Endothelial cell of umbilical vein (primary cell): ENCODE results near the gene PPIB. TPM values are rescaled to one million over a fixed set of nuclear protein-coding genes. Genes with fewer than 3 reads are reported as not detected.

Source experiments
- BruUV-seq: library from RNA; stranded (reverse); fragments of 400-500 nt; replicated peaks from 2 replicates; lab custom pipeline; 2021; lab: Mats Ljungman, UMichigan
- CTCF ChIA-PET: fragments of 300-600, 350-600 bp; sonication (Branson Sonifier 250); formaldehyde crosslinking; loops from one replicate; lab custom pipeline; 2021; ENCODE audit warnings: antibody characterized with exemption, inconsistent platforms; lab: Charles Lee
- POLR2A ChIA-PET: fragments of 300-600, 350-600 bp; sonication (Branson Sonifier 250); formaldehyde crosslinking; loops from one replicate; lab custom pipeline; 2021; ENCODE audit warnings: antibody characterized with exemption, inconsistent platforms; lab: Charles Lee
- DNase-seq: peaks from one replicate; pipeline ENCODE4 v3.0.0-alpha.2; 2011; ENCODE audit warnings: low read depth, low spot score
- FAIRE-seq: peaks from 2 replicates; lab custom pipeline; 2011; peaks lifted over from hg19 to GRCh38; lab: Jason Lieb, UNC
- H2AFZ ChIP-seq: 2 replicates; pipeline ENCODE4 v1.6.0; 2012; ENCODE audit warnings: low read depth, low read length, control low read depth, inconsistent platforms
- H3K27ac ChIP-seq: 2 replicates; pipeline ENCODE4 v1.5.1; 2011; ENCODE audit warnings: low read depth, mild to moderate bottlenecking, control low read depth, low read length, moderate library complexity; ENCODE audit not compliant: insufficient read depth
- H3K27me3 ChIP-seq, 2 experiments: 2 replicates each; pipeline versions ENCODE4 v1.6.0 to v1.6.1; 2011; ENCODE audit warnings: low read length in 2 of 2, mixed read lengths in 1 of 2; ENCODE audit not compliant: control insufficient read depth in 2 of 2, insufficient read depth in 2 of 2
- H3K36me3 ChIP-seq, 2 experiments: 2 replicates in 1 of 2; 3 replicates in 1 of 2; pipeline ENCODE4 v1.5.1; 2011; ENCODE audit warnings: low read length in 2 of 2, mild to moderate bottlenecking in 1 of 2, moderate library complexity in 1 of 2; ENCODE audit not compliant: control insufficient read depth in 2 of 2, insufficient read depth in 2 of 2; ENCODE audit errors: extremely low read depth in 1 of 2
- H3K4me1 ChIP-seq: 3 replicates; pipeline ENCODE4 v1.5.1; 2011; ENCODE audit warnings: mild to moderate bottlenecking, low read length; ENCODE audit not compliant: control insufficient read depth, insufficient read depth; ENCODE audit errors: extremely low read depth
- H3K4me2 ChIP-seq: 2 replicates; pipeline ENCODE4 v1.6.1; 2011; ENCODE audit warnings: low read length, control low read depth, mixed read lengths; ENCODE audit not compliant: insufficient read depth
- H3K4me3 ChIP-seq, 3 experiments: fragments of 200-600 bp in 1 of 3; sonication (generic), shearing (Covaris generic) in 1 of 3; replicated peaks in 1 of 3; 2 replicates each; pipeline ENCODE4 v1.5.1; 2011 to 2016; ENCODE audit warnings: control low read depth in 3 of 3, low read length in 3 of 3, mild to moderate bottlenecking in 2 of 3, inconsistent platforms in 1 of 3, low read depth in 1 of 3, moderate library complexity in 1 of 3; ENCODE audit not compliant: insufficient read depth in 1 of 3
- H3K79me2 ChIP-seq: 2 replicates; pipeline ENCODE4 v1.6.0; 2012; ENCODE audit warnings: low read length, inconsistent platforms; ENCODE audit not compliant: control insufficient read depth, insufficient read depth
- H3K9ac ChIP-seq: replicated peaks from 2 replicates; pipeline ENCODE3; 2011; ENCODE audit warnings: low read length, control low read depth; ENCODE audit not compliant: insufficient read depth; ENCODE audit errors: extremely low read depth
- H3K9me1 ChIP-seq: replicated peaks from 3 replicates; pipeline ENCODE4 v1.6.0; 2011; ENCODE audit warnings: mild to moderate bottlenecking, low read length; ENCODE audit not compliant: control insufficient read depth, insufficient read depth; ENCODE audit errors: extremely low read depth
- H3K9me3 ChIP-seq: replicated peaks from 2 replicates; pipeline ENCODE4 v1.5.1; 2012; ENCODE audit warnings: low read length, inconsistent platforms; ENCODE audit not compliant: control insufficient read depth, insufficient read depth
- H4K20me1 ChIP-seq: replicated peaks from 2 replicates; pipeline ENCODE3; 2011; ENCODE audit warnings: mild to moderate bottlenecking, low read length; ENCODE audit not compliant: control insufficient read depth, insufficient read depth; ENCODE audit errors: extremely low read depth
- CTCF ChIP-seq, 2 donors: IDR thresholded peaks; 1 replicate in 1 of 2; 2 replicates in 1 of 2; pipeline ENCODE4 v1.5.1; 2011; ENCODE audit warnings: low read length in 2 of 2, mild to moderate bottlenecking in 2 of 2, moderate library complexity in 2 of 2, control low read depth in 1 of 2, inconsistent platforms in 1 of 2, low read depth in 1 of 2; ENCODE audit not compliant: insufficient read depth in 1 of 2; ENCODE audit errors: extremely low read depth in 1 of 2
- EZH2 ChIP-seq: IDR thresholded peaks from 2 replicates; pipeline ENCODE4 v1.6.1; 2012; ENCODE audit warnings: borderline replicate concordance, low read depth, mild to moderate bottlenecking, moderate library complexity, low read length, inconsistent platforms; ENCODE audit not compliant: severe bottlenecking
- FOS ChIP-seq: IDR thresholded peaks from 2 replicates; pipeline ENCODE4 v1.6.1; 2011; ENCODE audit warnings: mild to moderate bottlenecking, low read length, moderate library complexity, borderline replicate concordance; ENCODE audit not compliant: insufficient read depth
- GATA2 ChIP-seq: IDR thresholded peaks from 2 replicates; pipeline ENCODE4 v1.7.0; 2011; ENCODE audit warnings: low read depth, mild to moderate bottlenecking, moderate library complexity, mixed read lengths, low read length; ENCODE audit not compliant: insufficient read length, insufficient read depth
- JUN ChIP-seq: IDR thresholded peaks from 2 replicates; pipeline ENCODE4 v1.6.1; 2011; ENCODE audit warnings: borderline replicate concordance, low read depth; ENCODE audit not compliant: insufficient read length, insufficient read depth
- MAX ChIP-seq: IDR thresholded peaks from 2 replicates; pipeline ENCODE4 v1.6.1; 2011; ENCODE audit not compliant: insufficient read depth, insufficient read length
- MYC ChIP-seq: IDR thresholded peaks from one replicate; pipeline ENCODE4 v1.6.1; 2011; ENCODE audit warnings: mild to moderate bottlenecking, low read depth, low read length
- POLR2A ChIP-seq: IDR thresholded peaks from 2 replicates; pipeline ENCODE4 v1.6.1; 2012; ENCODE audit warnings: low read depth, mild to moderate bottlenecking, control low read depth, low read length
- POLR2AphosphoS5 ChIP-seq: IDR thresholded peaks from 2 replicates; pipeline ENCODE4 v1.6.1; 2012; ENCODE audit warnings: low read depth, mild to moderate bottlenecking, control low read depth, low read length, moderate library complexity; ENCODE audit not compliant: insufficient read depth
- dilution Hi-C: fragments of 300-500 bp; cut with MboI; formaldehyde crosslinking; loops from one replicate; pipeline ENCODE4 v1.15.0; 2019; ENCODE audit warnings: low sequenced_read_pairs; ENCODE audit not compliant: extremely low pct_ligation_motif_present
- intact Hi-C: fragments of 100-400 bp; cut with micrococcal nuclease; formaldehyde crosslinking; loops from one replicate; pipeline ENCODE4 v1.10.0; 2022
- polyA plus RNA-seq, 4 experiments: library from polyadenylated mRNA; depleted of rRNA in 3 of 4; stranded (reverse) in 3 of 4; unstranded in 1 of 4; fragments of >200 nt; gene quantifications; 2 replicates each; pipeline versions ENCODE4 v1.2.1 to v1.2.3, GENCODE V29; 2011 to 2012; ENCODE audit warnings: missing spikeins in 1 of 4
- total RNA-seq: library from RNA; stranded (reverse); gene quantifications from 2 replicates; pipeline ENCODE4 v1.2.3, GENCODE V29; 2021

PPIB gene
- total and polyA plus RNA-seq, 2 donors (not counting 3 experiments of a cell fraction or from before 2014, with no cell fraction given) = 840 to 1,240 TPM

DNA sequence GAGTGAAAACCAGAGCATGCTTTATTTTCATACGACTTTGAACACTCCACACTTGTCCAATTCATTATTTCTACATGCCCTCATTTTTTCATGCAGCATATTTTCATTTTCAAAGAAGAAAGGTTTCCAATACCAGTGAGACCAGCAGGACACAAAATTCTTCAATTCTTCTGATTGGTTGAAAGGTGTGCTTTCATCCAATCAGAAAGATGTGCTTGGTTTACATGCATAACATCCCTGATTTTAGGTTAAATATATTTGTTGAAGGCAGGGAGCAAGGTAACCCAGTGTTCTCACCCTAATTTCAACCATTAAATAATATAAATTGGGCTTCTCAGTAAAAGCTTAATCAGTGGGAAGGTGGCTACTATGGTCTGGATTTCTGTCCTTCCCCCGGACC is 47.5 kb upstream of the PPIB start:
- Histone ChIP-seq H3K27ac (no peak overlapping the region), H4K20me1 (no peaks in the 10 kb centered on the region), H2AFZ (no peak overlapping the region), H3K27me3 (no peaks in the 10 kb centered on the region), H3K4me1 (peaks cover 2% of the 10 kb centered on the region), H3K9ac (no peak overlapping the region), H3K9me1 (no peaks in the 10 kb centered on the region), H3K9me3 (no peaks in the 10 kb centered on the region), H3K4me3 (no peak overlapping the region), H3K79me2 (no peaks in the 10 kb centered on the region), H3K4me2 (no peak overlapping the region), H3K36me3 (peaks cover 0 to 10% of the 10 kb centered on the region in 2 experiments)
- FAIRE-seq = no peak
- dilution Hi-C loops = no loop called here
- TF ChIP-seq GATA2 (no peak), POLR2A (no peak), POLR2AphosphoS5 (no peak), CTCF (IDR thresholded peaks at IDR 0.05; ENCODE audit: extremely low read depth in 1 of 2, insufficient read depth in 1 of 2, low read depth in 1 of 2, low read length in 2 of 2) (no peak), EZH2 (no peak), MAX (no peak), FOS (no peak), MYC (no peak), JUN (no peak)
- intact Hi-C loops = loop anchor here (10.0 kb wide), 1 partner anchor 444 kb away; no protein-coding TSS in a partner anchor
- ChIA-PET CTCF (interaction anchor here (0.8 to 2.4 kb wide), 26 partner anchors 10 to 518 kb away, joined by 3 to 44 read pairs (median 5); partner anchors contain the start of genes CSNK1G1, PCLAF and TRIP4), POLR2A (no interaction called here)
- BruUV-seq = no TSS peak
- DNase-seq = no peak
